ENCODE results near the gene HSD3B7. TPM values are rescaled to one million over a fixed set of nuclear protein-coding genes. Genes with fewer than 3 reads are reported as not detected.

HSD3B7 gene
- total and polyA plus RNA-seq, 2 of the 4 experiments (the other 2 are of a cell fraction), result 8.5 to 11.3 TPM

DNA sequence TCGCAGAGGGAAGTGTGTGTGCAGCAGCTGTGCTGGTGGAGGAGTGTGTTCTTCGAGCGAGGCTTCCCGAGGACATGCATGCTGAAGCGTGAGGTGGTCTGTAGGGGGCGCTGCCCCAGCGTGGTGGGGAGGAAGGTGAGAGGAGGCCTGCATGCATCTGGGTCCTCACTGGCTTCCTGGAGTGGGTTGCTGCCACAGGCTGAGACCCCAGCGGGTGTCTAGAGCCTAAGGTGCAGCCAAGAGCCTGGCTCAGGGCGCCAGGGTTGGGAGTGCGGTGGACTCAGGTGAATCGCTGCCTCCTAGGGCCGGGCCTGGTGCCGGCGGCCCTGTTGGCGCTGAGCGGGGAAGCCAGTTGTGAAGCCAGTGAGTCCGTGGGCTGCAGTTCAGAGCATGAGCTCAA lies 7.5 kb upstream of the HSD3B7 start:
- TF ChIP-seq, protein P1, sequence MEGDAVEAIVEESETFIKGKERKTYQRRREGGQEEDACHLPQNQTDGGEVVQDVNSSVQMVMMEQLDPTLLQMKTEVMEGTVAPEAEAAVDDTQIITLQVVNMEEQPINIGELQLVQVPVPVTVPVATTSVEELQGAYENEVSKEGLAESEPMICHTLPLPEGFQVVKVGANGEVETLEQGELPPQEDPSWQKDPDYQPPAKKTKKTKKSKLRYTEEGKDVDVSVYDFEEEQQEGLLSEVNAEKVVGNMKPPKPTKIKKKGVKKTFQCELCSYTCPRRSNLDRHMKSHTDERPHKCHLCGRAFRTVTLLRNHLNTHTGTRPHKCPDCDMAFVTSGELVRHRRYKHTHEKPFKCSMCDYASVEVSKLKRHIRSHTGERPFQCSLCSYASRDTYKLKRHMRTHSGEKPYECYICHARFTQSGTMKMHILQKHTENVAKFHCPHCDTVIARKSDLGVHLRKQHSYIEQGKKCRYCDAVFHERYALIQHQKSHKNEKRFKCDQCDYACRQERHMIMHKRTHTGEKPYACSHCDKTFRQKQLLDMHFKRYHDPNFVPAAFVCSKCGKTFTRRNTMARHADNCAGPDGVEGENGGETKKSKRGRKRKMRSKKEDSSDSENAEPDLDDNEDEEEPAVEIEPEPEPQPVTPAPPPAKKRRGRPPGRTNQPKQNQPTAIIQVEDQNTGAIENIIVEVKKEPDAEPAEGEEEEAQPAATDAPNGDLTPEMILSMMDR (conservative IDR thresholded peaks at IDR 0.05; ENCODE audit: low read depth, low read length), result peak; percentile 32; the same call in 1 of the 2 replicates
- TF ChIP-seq RAD21 (IDR thresholded peaks at IDR 0.05; ENCODE audit: low read length) (peak; percentile 38), FOS (IDR thresholded peaks at IDR 0.05; ENCODE audit: low read depth, low read length) (no peak)
- no peak for DNase-seq
- POLR2A ChIA-PET (ENCODE audit: unreplicated experiment), result no interaction called here

More for the DNA sequence above, 7.5 kb upstream of the HSD3B7 start:
- H2AK9ac ChIP-seq (replicated peaks; ENCODE audit: low read depth, low read length, poor library complexity), result no peak overlapping the region
- H3K18ac ChIP-seq (ENCODE audit: low read depth, low read length), result no peak overlapping the region
- no peak overlapping the region for H2BK5ac ChIP-seq (ENCODE audit: low read depth, low read length, poor library complexity, severe bottlenecking)
- ATAC-seq (ENCODE audit: low read depth), result 0 out of 2 replicates have a peak, but pooled peaks have one; percentile 13
- H3K23ac ChIP-seq (ENCODE audit: low read depth, low read length), result no peak overlapping the region
- no peak overlapping the region for H2BK20ac ChIP-seq (ENCODE audit: low read depth, low read length)
- H3K4ac ChIP-seq (ENCODE audit: low read depth, low read length), result no peak overlapping the region
- no peak overlapping the region for H3K14ac ChIP-seq (replicated peaks; ENCODE audit: low read depth, low read length)
- no peak overlapping the region for H2BK120ac ChIP-seq (ENCODE audit: low read depth, low read length)
- intact Hi-C loops (cut with micrococcal nuclease) (no loop called here), in situ Hi-C loops (cut with MboI; ENCODE audit: low sequenced_read_pairs) (loop anchor here (25.0 kb wide), 1 partner anchor 735 kb away; a partner anchor contains a TSS), dilution Hi-C loops (cut with HindIII; ENCODE audit: low sequenced_read_pairs, unreplicated experiment) (no loop called here)
- no peak overlapping the region for H3K4me3 ChIP-seq (ENCODE audit: insufficient read depth, low read depth, low read length)
- H3K9me1 ChIP-seq (ENCODE audit: insufficient read depth, low read length), result no peaks in the 10 kb centered on the region
- no peak overlapping the region for H2BK15ac ChIP-seq (ENCODE audit: low read depth, low read length)
- no peak overlapping the region for H4K8ac ChIP-seq (ENCODE audit: low read depth in 2 of 2, low read length in 2 of 2)
- no peak overlapping the region for H4K5ac ChIP-seq (ENCODE audit: low read depth, low read length)
- no peaks in the 10 kb centered on the region for H3K27me3 ChIP-seq (ENCODE audit: control insufficient read depth, insufficient read depth, low read length)
- H3K36me3 ChIP-seq (ENCODE audit: control insufficient read depth, insufficient read depth, low read length), result peaks cover 72% of the 10 kb centered on the region
- CTCF ChIA-PET, result no interaction called here
- no peak overlapping the region for H2AK5ac ChIP-seq (ENCODE audit: low read depth, low read length)
- H3K4me2 ChIP-seq (ENCODE audit: low read depth, low read length), result no peak overlapping the region
- no TSS peak for BruUV-seq (replicated peaks)
- H4K20me1 ChIP-seq (ENCODE audit: insufficient read depth, low read length), result no peaks in the 10 kb centered on the region; the same call in none of the 2 replicates
- WGBS, 2 experiments (ENCODE audit: extremely low coverage in 2 of 2, insufficient read length in 1 of 2), result 86% methylated on average over 15 of the region's 17 CpGs; no CpG with 5 or more reads in 1 of the 2 experiments
- H3K79me1 ChIP-seq (ENCODE audit: low read depth in 1 of 2, low read length in 2 of 2), result peaks cover 8 to 19% of the 10 kb centered on the region in 2 experiments; a peak in 3 of 4 replicates
- no peak overlapping the region for H3K56ac ChIP-seq (ENCODE audit: extremely low read depth, insufficient read depth, low read length)
- H3K9me3 ChIP-seq (ENCODE audit: control insufficient read depth, insufficient read depth, low read length), result no peaks in the 10 kb centered on the region
- H2AFZ ChIP-seq (replicated peaks; ENCODE audit: low read length, poor library complexity), result no peak overlapping the region
- H3K4me1 ChIP-seq (ENCODE audit: control insufficient read depth, insufficient read depth, low read length), result peaks cover 2% of the 10 kb centered on the region; the same call in 1 of the 2 replicates
- H4K91ac ChIP-seq (ENCODE audit: insufficient read depth, low read depth, low read length), result no peak overlapping the region
- H3K27ac ChIP-seq (ENCODE audit: insufficient read depth, low read length), result no peak overlapping the region
- H3K9ac ChIP-seq (ENCODE audit: low read depth, low read length), result no peak overlapping the region
